ENCODE results near the gene STAMBP. TPM values are rescaled to one million over a fixed set of nuclear protein-coding genes. Genes with fewer than 3 reads are reported as not detected.

STAMBP gene
- total RNA-seq, 1 donor from 2014 or later = 35.4 TPM

DNA sequence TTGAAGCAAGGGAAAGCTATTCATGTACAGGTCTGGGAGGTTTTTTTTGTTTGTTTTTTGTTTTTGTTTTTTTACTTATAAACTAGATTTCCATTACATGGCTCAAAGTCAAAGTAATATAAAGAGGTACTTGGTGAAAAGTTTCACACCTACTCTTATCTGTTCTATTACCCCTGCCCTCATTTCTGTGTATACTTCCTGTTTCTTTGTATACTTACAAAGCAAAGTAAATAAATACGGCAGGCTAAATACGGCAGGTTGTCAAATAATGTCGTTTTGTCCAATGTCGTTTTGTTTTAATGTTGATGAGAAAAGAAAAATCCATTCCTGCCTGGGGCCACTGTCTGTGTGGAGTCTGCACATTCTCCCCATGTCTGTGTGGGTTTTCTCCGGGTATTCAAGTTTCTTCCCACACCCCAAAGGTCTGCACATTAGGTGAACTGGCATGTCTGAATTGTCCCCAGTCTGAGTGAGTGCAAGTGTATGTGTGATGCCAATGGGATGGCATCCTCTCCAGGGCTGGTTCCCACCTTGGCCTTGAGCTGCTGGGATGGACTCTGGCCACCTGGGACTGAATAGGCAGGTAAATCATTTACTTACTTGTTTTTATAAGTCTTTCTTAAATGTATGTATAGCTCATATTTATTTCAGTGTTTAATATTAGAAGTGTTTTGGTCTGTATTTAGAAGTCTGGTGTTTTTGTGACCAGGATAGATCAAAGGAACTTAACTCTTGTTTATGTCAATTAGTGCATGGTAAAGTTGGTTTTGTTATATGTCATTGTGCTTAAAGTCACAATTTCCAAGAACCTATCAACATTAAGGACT lies 13.4 kb downstream of the STAMBP start:
- DNase-seq (no peak), ATAC-seq (ENCODE audit: low read depth) (no peak)
- Mint-ChIP-seq H3K9me3 (no peaks in the 10 kb centered on the region), H3K27me3 (no peaks in the 10 kb centered on the region), H3K27ac (no peak overlapping the region), H3K36me3 (ENCODE audit: low read depth) (peaks cover 57% of the 10 kb centered on the region), H3K4me3 (no peak overlapping the region), H3K4me1 (peaks cover 3% of the 10 kb centered on the region)
- TF ChIP-seq, protein P1, sequence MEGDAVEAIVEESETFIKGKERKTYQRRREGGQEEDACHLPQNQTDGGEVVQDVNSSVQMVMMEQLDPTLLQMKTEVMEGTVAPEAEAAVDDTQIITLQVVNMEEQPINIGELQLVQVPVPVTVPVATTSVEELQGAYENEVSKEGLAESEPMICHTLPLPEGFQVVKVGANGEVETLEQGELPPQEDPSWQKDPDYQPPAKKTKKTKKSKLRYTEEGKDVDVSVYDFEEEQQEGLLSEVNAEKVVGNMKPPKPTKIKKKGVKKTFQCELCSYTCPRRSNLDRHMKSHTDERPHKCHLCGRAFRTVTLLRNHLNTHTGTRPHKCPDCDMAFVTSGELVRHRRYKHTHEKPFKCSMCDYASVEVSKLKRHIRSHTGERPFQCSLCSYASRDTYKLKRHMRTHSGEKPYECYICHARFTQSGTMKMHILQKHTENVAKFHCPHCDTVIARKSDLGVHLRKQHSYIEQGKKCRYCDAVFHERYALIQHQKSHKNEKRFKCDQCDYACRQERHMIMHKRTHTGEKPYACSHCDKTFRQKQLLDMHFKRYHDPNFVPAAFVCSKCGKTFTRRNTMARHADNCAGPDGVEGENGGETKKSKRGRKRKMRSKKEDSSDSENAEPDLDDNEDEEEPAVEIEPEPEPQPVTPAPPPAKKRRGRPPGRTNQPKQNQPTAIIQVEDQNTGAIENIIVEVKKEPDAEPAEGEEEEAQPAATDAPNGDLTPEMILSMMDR (IDR thresholded peaks at IDR 0.05) = no peak
- intact Hi-C loops (cut with micrococcal nuclease) = no loop called here
- ChIA-PET CTCF (interaction anchor here (1.2 to 1.3 kb wide), 2 partner anchors 18 to 493 kb away, joined by 3 to 4 read pairs; no protein-coding TSS in a partner anchor), POLR2A (interaction anchor here (0.6 to 2.3 kb wide), 2 partner anchors 13 to 358 kb away, joined by 4 read pairs; partner anchors contain the start of gene STAMBP)

DNA sequence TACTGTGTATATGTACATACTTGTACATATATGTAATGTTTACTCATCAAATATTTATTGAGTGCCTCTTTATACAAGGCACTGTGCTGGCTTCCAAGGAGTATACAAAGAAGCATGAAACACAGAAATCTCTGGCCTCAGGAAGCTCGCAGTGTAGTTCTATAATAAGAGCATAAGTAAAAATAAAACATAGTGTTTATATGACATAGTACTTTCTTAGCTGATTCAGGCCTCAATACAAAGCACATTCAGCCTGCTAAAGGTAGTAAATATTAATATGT lies 13.9 kb downstream of the STAMBP start:
- H3K27ac Mint-ChIP-seq = no peak overlapping the region
- intact Hi-C loops (cut with micrococcal nuclease) = no loop called here
- ATAC-seq (ENCODE audit: low read depth) = no peak
- no peak for DNase-seq
- TF ChIP-seq, protein P1 (IDR thresholded peaks at IDR 0.05) = no peak
- H3K9me3 Mint-ChIP-seq = no peaks in the 10 kb centered on the region
- H3K4me1 Mint-ChIP-seq = peaks cover 3% of the 10 kb centered on the region
- ChIA-PET POLR2A (interaction anchor here (2.3 kb wide), 1 partner anchor 14 kb away, joined by 4 read pairs; the partner anchor contains the start of gene STAMBP), CTCF (interaction anchor here (1.3 kb wide), 1 partner anchor 493 kb away, joined by 4 read pairs; no protein-coding TSS in a partner anchor)
- H3K36me3 Mint-ChIP-seq (ENCODE audit: low read depth) = peaks cover 63% of the 10 kb centered on the region
- no peak overlapping the region for H3K4me3 Mint-ChIP-seq
- H3K27me3 Mint-ChIP-seq = no peaks in the 10 kb centered on the region

DNA sequence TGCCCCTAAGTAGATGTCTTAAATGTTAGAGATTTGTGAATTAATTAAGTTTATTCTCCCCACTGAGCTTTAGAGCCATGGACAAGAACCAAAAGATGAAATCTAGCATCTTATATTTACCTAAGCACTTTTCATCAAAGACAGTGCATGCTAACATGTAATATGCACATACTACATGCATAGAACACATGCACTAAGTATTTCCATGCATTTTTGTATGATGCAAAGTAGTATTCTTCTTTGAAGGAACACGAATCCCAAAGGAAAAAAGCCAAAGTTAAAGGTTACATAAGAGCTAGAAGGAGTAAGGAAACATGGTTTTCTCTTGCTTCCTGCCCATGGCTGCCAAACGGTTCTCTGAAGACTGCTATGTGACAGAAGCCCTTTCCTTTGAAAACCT lies 15.3 kb downstream of the STAMBP start:
- CTCF ChIA-PET = no interaction called here
- TF ChIP-seq, protein P1 (IDR thresholded peaks at IDR 0.05) = no peak
- Mint-ChIP-seq H3K36me3 (ENCODE audit: low read depth) (peaks cover 73% of the 10 kb centered on the region), H3K27ac (no peak overlapping the region), H3K4me3 (no peak overlapping the region), H3K9me3 (no peaks in the 10 kb centered on the region), H3K4me1 (no peaks in the 10 kb centered on the region), H3K27me3 (no peaks in the 10 kb centered on the region)
- no peak for DNase-seq
- POLR2A ChIA-PET = no interaction called here
- intact Hi-C loops (cut with micrococcal nuclease) = no loop called here
- ATAC-seq (ENCODE audit: low read depth) = no peak

DNA sequence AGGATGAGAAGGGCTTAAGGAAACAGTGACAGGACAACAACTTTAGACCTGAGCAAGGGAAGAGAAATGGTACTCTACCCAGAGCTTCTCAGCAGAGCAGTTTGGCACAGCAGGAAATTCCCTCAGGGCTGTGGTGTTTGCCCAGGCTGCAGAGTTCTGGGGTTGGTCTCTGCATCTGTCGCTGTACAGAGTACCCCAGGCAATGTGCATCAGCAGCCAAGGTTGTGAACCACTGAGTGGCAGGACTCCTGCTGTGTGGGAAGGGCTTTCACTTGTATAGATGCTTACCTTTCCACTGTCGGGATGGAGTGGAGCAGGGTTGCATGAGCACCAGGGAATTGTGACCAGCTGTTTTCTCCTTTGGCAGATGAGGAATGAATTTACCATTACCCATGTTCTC lies 21.2 kb downstream of the STAMBP start:
- Mint-ChIP-seq H3K27ac (no peak overlapping the region), H3K27me3 (no peaks in the 10 kb centered on the region), H3K9me3 (no peaks in the 10 kb centered on the region), H3K4me3 (no peak overlapping the region), H3K36me3 (ENCODE audit: low read depth) (peaks cover 56% of the 10 kb centered on the region), H3K4me1 (no peaks in the 10 kb centered on the region)
- intact Hi-C loops (cut with micrococcal nuclease) = no loop called here
- ATAC-seq (ENCODE audit: low read depth) (no peak), DNase-seq (no peak)
- ChIA-PET CTCF (interaction anchor here (0.7 to 1.0 kb wide), 2 partner anchors 23 to 138 kb away, joined by 3 read pairs; no protein-coding TSS in a partner anchor), POLR2A (no interaction called here)
- TF ChIP-seq, protein P1 (IDR thresholded peaks at IDR 0.05) = no peak

DNA sequence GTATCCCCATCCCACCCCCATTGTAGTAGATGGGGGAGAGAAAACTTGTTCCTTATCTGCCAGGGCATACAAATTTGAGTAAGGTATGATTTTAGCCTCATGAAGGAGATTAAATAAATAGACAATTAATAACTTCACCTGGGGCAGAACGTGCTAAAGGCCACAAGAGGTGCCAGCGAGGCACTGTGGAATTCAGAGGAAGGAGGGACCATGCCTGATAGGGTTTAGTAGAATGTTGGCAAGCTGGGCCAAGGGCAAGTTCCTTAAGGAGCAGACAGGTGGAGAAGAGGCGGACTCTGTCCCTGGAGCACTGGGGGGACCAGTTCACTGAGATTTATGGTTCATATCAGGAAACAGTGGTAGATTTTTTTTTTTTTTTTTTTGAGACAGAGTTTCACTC lies 22.5 kb downstream of the STAMBP start:
- ATAC-seq (ENCODE audit: low read depth) (no peak), DNase-seq (no peak)
- no peak overlapping the region for H3K27ac Mint-ChIP-seq
- no peaks in the 10 kb centered on the region for H3K27me3 Mint-ChIP-seq
- no peak overlapping the region for H3K4me3 Mint-ChIP-seq
- H3K36me3 Mint-ChIP-seq (ENCODE audit: low read depth) = peaks cover 44% of the 10 kb centered on the region
- CTCF ChIA-PET = no interaction called here
- TF ChIP-seq, protein P1 (IDR thresholded peaks at IDR 0.05) = no peak
- intact Hi-C loops (cut with micrococcal nuclease) = no loop called here
- POLR2A ChIA-PET = interaction anchor here (0.7 kb wide), 2 partner anchors 22 to 297 kb away, joined by 3 to 6 read pairs; partner anchors contain the start of genes BOLA3 and STAMBP
- no peaks in the 10 kb centered on the region for H3K9me3 Mint-ChIP-seq
- peaks cover 3% of the 10 kb centered on the region for H3K4me1 Mint-ChIP-seq
